NCI-H1092 treated with DMSO at 0.1 percent for 48 hours (cell line): ENCODE results near the gene ITGAD.
A peak's percentile ranks its signal among the peaks of the same experiment; 100 is the strongest.

Source experiments
- DNase-seq: peaks from one replicate; lab custom pipeline; 2025; lab: John Stamatoyannopoulos, UW

Gene ITGAD

DNA sequence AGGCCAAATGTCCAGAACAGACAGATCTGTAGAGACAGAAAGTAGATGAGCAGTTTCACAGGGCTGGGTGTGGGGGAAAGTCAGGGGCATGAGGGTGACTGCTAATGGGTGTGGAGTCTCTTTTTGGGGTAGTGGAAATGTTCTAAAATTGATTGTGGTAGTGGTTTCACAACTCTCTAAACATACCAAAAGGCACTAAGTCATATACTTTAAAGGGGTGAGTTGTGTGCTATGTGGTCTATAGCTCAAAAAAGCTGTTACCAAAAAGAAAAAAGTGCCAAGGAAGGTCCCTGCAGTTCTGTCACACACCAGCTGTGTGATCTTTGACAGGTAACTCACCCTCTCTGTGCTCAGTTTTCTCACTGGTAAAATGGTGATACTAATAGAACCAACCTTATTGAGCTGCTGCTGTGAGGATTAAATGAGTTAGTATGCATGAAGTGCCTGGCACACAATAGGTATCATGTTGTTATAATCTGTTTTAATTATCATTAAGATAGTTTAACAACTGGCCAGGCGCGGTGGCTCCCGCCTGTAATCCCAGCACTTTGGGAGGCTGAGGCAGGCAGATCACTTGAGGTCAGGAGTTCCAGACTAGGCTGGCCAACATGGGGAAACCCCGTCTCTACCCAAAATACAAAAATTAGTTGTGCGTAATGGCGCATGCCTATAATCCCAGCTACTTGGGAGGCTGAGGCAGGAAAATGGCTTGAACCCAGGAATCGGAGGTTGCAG is 27.8 kb upstream of the ITGAD start:
- DNase-seq, result no peak

DNA sequence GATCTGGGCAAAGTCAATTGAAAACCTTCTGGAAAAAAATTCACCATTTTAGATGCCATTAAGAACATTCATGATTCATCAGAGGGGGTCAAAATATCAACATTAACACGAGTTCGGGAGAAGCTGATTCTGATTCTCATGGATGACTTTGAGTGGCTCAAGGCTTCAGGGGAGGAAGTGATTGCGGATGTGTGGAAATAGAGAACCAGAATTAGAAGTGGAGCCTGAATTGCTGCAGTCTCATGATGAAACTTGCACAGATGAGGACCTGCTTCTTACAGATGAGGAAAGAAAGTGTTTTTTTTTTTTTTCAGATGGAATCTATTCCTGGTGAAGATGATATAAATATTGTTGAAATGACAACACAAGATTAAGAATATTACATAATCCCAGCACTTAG is 25.3 kb upstream of the ITGAD start:
- no peak for DNase-seq

DNA sequence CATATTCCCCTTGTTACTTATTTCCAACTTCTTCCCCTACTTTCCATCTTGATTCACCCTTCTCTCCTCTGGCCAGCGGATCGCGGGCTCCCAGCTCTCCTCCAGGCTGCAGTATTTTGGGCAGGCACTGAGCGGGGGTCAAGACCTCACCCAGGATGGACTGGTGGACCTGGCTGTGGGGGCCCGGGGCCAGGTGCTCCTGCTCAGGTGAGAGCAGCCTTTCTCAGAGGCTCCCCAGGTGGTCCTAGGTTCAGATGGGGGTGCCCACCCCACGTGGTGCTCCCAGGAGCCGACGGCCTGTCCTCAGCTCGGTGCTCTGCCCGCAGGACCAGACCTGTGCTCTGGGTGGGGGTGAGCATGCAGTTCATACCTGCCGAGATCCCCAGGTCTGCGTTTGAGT is 22.1 kb upstream of the ITGAD start:
- DNase-seq, result no peak

DNA sequence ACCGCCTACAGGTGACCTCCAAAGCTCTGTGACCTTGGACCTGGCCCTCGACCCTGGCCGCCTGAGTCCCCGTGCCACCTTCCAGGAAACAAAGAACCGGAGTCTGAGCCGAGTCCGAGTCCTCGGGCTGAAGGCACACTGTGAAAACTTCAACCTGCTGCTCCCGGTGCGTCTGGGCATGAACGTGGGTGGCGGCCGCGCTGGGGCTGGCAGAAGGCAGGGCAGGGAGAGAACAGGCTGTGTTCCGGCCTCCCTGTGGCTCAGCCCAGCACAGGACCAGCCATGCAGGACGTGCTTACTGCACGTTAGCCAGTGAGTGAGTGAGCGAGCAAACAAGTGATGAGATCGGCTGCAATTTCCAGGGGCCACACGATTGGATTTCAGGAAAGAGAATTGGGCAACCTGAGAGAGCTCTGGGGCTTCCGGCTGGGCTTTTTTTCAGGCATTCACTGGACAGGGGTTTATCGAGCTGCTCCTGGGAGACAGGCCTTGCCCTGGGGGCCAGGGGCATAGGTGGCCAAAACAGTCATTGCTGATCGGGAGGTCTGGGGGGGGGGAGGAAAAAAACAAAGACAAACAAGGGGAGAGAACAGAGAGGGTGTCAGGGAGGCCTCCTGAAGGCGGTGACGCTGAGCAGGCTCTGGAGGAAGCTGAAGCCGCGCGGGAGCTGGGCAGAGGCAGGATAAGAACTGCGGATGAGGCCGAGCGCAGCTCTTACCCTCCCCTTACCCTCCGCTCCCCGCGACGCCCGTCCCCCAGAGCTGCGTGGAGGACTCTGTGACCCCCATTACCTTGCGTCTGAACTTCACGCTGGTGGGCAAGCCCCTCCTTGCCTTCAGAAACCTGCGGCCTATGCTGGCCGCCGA is 21.3 kb upstream of the ITGAD start:
- no peak for DNase-seq

DNA sequence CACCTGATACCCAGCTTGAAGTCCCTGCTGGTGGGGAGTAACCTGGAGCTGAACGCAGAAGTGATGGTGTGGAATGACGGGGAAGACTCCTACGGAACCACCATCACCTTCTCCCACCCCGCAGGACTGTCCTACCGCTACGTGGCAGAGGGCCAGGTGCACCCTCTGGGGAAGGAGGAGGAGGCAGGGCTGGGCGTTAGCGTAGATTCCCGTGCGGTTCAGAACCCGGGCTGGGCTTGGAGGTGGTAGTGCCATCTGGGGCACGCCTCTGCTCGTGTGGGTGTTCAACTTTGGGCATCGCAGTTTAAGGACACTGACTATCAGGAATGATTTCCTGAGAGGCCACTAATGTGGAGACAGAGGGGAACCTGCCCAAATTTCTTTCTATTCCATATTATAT is 19.9 kb upstream of the ITGAD start:
- no peak for DNase-seq

DNA sequence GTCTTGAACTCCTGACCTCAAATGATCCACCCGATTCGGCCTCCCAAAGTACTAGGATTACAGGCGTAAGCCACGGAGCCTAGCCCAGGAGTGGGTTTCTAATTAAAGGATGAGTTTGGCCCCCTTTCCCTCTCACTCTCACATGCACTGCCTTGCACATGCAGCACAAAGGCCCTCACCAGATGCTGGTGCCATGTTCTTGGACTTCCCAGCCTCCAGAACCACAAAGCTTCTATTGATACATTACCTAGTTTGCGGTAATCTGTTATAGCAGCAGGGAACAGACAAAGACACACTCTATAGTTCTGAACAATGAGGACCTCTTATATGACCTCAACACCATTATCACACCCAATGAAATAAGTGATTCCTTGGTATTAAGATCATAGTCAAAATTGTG is 17.9 kb upstream of the ITGAD start:
- DNase-seq, result no peak

DNA sequence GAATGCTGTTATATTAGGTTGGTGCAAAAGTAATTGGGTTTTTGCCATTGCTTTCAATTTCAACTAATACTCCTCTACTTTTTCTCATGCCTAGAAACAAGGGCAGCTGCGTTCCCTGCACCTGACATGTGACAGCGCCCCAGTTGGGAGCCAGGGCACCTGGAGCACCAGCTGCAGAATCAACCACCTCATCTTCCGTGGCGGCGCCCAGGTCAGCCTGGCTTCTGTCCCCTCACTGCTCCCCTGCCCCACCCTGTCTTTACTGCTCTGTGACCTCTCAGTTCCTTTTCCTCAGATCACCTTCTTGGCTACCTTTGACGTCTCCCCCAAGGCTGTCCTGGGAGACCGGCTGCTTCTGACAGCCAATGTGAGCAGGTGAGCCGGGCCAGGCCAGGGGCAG is 16.4 kb upstream of the ITGAD start:
- no peak for DNase-seq

DNA sequence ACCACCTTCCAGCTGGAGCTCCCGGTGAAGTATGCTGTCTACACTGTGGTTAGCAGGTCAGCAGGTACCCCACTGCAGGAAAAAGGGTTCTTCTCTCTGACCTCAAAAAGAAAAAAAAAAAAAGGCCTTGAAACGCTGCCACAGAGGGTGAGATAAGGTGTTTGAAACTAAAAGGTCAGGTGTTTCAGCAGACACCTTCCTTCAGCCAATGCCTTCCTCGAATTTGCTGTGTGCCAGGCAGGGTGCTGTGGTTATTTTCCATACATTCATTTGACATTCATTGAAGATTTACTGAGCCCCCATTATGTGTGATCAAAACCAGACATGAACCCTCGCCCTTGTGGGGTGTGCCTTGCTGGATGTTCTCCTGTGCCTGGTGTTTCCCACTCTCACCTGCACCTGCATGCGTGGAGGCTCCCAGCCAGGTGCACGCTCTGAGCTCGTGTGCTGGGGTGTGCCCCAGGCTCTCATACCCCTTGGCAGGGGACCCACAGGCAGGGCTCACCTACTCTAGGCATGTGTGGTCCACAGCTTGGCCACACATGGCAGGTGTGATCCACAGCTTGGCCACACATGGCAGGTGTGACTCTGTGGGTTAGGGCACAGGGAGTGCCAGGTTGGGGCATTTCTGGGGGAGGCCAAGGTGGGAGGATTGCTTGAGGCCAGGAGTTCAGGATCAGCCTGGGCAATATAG is 15.8 kb upstream of the ITGAD start:
- no peak for DNase-seq

DNA sequence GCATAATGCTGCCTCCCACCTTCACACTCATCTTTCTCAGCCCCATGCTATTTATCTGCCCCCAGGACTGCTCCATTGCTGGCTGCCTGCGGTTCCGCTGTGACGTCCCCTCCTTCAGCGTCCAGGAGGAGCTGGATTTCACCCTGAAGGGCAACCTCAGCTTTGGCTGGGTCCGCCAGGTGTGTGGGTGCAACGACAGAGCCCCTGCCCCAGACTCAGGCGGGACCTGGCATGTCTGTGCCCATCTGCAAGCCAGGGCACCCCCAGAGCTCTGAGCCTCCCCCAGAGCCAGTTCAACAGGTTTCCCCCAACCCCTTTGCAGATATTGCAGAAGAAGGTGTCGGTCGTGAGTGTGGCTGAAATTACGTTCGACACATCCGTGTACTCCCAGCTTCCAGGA is 12.9 kb upstream of the ITGAD start:
- DNase-seq, result no peak

DNA sequence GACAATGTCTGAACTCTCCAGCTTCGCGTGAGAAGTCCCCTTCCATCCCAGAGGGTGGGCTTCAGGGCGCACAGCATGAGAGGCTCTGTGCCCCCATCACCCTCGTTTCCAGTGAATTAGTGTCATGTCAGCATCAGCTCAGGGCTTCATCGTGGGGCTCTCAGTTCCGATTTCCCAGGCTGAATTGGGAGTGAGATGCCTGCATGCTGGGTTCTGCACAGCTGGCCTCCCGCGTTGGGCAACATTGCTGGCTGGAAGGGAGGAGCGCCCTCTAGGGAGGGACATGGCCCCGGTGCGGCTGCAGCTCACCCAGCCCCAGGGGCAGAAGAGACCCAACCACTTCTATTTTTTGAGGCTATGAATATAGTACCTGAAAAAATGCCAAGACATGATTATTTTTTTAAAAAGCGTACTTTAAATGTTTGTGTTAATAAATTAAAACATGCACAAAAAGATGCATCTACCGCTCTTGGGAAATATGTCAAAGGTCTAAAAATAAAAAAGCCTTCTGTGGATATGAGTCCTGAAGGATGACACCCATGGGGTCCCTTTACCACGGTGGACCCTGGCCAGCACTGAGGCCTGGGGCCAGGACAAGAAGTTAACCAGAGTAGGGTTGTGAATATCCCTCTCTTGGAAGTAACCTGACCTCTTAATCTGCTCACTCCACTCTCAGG is 10.5 kb upstream of the ITGAD start:
- peak; percentile 1 for DNase-seq

DNA sequence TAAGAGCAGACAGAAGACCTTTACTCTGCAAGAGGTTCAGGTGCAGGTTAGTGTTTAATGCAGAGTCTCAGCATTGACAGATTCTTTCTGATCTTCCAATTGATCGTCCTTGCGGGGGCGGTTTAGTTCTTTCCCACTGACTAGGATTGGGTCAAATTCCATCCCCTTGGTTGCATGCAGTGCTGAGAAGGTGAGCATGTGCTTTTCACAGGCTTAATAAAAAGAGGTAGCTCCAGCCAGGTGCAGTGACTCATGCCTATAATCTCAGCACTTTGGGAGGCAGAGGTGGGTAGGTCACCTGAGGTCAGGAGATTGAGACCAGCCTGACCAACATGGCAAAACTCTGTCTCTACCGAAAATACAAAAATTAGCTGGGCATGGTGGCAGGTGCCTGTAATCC is 7.5 kb upstream of the ITGAD start:
- DNase-seq, result no peak

DNA sequence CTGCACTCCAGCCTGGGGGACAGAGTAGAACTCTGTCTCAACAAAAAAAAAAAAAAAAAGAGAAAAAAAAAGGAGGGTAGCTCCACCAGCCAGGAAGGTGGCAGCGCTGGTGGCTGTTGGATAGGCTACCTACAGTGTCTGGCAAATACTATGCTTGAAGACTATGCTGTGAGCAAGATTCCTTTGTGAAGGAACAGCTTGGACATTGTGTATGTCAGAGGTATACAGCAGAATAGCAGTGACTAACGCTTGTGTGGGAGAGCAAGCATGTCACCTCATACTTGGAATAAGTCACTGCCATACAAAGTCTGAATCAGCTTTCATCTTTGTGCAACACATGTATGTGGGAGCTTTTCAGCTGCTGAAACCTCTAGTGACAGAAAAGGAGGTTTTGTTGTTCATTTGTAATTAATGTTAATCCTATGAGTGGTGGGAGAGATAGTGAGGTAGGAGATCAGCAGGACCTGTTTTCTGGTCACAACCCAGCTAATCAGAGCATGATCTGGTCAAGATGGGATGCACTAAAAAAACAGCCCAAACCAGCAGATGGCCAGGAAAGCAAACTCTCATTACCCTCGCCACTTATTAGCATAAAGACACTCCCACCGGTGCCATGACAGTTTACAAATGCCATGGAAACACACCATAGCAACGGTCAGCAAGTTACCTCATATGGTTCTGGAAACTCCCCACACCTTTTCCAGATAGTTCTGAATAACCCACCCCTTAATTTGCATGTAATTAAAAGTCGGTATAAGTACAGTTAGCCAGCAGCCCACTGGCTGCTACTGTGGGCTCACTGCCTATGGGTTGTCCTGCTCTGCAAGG is 6.8 kb upstream of the ITGAD start:
- no peak for DNase-seq

DNA sequence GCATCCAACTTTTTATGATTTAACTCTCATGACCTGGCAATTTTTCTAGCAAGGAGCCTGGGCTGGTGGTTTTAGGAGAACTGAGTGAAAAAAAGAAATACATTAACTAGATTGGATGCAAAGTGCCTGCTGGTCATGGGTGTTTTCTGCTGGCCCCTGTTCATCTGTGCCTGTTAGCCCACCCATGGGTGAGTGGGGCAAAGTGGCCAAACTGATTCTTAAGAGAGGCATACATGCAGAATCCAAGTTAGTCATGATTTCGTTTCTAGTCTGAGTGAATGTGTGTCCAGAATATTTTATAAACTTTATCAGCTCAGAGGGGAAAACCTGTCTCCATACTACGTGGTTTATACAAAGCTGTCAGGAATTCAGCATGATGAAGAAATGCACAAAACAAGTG is 4.6 kb upstream of the ITGAD start:
- DNase-seq, result no peak

DNA sequence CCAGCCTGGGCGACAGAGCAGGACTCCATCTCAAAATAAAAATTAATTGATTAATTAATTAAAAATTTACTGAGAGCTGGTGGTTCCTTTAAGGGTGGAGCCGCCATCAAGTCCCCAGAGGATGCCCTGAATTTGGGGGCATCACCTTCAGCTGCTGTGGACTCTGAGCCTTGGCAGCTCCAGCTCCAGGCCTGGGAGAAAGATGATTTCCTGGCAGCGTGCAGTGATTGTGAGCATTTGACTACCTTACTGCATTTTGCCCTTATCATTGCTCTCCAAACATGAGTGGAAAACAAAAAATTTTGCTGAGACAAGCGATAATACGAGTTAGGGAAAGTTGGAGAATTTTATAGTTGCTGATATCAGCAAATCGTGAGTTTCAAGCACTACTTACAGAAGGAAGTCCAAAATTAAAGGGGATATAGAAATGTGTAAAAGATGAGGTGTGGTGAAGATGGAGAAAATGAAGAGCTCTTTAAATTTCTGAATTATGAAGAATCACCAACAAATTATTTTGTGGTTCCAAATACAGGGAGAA is 2.6 kb upstream of the ITGAD start:
- DNase-seq, result no peak

DNA sequence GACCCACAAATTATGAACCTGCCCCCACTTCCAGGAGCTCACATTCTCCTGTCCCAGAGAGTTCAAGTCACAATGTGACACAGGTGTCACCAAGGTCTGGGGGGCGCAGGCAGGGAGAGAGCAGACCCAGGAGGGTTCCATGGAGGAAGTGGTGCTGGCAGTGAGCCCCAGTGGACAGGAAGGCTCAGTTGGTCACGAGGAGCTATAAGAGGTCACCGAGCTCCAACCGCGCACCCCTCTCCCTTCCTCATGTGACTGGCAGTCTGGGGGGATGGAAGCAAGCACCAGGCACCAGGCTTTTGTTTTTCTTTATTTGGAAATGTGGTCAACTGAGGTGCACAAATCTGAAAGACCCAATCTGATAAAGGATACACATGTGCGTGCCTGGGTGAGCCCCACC is 2.5 kb downstream of the ITGAD start:
- no peak for DNase-seq

DNA sequence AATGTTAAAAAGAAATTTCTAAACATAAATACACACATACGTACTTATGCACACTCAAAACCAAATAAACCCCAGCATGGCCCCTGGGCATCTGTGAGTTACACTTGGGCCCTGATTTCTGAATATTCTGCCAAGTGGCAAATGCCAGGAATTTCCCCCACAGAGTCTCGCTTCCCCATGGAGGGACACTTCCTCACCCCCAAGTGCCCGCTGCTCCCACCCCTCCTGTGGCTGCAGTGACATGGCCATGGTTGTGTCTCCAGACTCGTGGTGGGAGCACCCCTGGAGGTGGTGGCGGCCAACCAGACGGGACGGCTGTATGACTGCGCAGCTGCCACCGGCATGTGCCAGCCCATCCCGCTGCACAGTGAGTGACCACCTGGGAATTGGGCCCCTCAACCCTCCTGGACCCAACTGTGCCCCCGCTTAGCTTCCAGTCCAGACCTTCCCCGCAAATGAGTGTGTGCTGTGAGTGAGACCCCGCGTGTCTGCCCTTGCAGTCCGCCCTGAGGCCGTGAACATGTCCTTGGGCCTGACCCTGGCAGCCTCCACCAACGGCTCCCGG is 4.0 kb downstream of the ITGAD start:
- DNase-seq, result no peak

DNA sequence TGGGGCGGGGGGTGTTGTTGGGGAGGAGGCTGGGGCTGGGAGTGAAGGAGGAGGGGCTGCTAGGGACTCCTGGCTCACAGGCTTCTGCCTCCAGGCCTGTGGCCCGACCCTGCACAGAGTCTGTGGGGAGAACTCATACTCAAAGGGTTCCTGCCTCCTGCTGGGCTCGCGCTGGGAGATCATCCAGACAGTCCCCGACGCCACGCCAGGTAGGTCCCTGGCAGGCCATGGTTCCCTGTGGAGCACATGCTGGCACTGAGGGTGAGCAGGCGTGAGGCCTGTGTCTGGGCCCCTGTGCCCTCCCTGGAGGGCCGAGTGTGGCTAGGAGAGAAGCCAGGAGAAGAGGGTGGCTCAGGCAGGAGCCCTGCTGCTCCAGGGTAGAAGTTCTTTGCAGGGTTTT is 4.6 kb downstream of the ITGAD start:
- no peak for DNase-seq

DNA sequence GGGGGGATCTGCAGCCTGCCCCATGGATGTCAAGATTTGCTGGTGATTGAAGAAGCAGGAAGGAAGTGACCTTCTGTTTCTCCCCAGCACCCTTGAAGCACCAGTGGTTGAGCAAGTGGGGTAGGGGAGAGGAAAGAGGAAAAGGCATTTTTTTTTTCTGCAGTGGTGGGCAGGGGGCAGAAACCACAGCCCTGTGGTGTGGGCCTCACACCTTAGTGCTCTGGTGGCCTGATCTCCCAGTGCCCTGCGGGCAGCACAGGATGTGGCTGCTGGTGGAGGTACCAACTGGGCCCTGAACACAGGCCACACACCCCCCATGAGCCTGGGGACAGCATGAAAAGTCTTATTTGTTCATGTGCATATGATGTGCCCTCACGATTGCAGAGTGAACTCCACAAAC is 7.1 kb downstream of the ITGAD start:
- DNase-seq, result no peak

DNA sequence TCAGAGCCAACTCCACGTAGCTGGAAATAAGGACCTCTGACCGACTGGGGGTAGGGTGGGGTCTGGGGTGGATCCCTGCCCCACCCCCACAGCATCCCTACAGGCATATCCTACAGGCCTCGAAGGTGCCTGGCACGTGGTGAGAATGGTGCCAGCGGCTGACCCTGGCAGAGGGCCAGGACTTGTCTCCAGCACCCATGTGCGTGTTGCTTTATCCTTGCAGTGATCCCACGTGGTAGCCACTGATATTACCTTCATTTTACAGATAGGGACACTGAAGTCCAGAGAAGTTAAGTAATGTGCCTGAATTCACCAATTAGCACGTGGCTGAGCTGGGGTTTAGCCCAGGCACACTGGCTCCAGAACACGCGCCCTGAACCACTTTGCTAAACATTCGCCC is 8.3 kb downstream of the ITGAD start:
- no peak for DNase-seq

DNA sequence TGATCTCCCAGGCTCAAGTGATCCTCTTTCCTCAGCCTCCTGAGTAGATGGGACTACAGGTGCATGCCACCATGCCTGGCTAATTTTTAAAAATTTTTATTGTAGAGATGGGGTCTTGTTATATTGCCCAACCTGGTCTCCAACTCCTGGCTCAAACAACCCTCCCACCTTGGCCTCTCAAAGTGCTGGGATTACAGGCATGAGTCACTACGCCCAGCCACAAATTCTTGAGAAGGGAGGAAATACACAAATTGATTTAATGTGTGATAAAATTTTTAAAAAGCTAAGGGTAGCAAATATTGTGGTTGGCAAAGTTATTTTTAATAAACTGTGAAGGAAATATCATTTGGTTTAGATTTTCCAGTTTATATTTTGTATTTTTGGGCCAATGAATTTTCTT is 9.6 kb downstream of the ITGAD start:
- DNase-seq, result no peak
